Cerebellar nuclear complex (tissue), 1 donor: ENCODE measurements around the gene TRIM42.

Experiments used
- DNase-seq, 2 experiments: peaks; one replicate each; lab custom pipeline; 2025; lab: John Stamatoyannopoulos, UW

TRIM42 gene

GRCh38 chr3:140710711-140711389, 33.0 kb downstream of the TRIM42 start:
- DNase-seq: no peak

GRCh38 chr3:140711390-140712035, 33.6 kb downstream of the TRIM42 start:
- no peak for DNase-seq

- no peak for DNase-seq
These were observed 34.4 kb downstream of the TRIM42 start for GRCh38 chr3:140712301-140712700.

GRCh38 chr3:140715035-140715434, 37.2 kb downstream of the TRIM42 start:
- DNase-seq: no peak

GRCh38 chr3:140717921-140718320, 40.1 kb downstream of the TRIM42 start:
- no peak for DNase-seq

- DNase-seq: no peak
These were observed 42.2 kb downstream of the TRIM42 start for GRCh38 chr3:140719841-140720614.

- no peak for DNase-seq
These were observed 45.7 kb downstream of the TRIM42 start for GRCh38 chr3:140723576-140723975.

- DNase-seq: no peak
These were observed 47.3 kb downstream of the TRIM42 start for GRCh38 chr3:140724856-140725812.

- no peak for DNase-seq
These were observed 48.2 kb downstream of the TRIM42 start for GRCh38 chr3:140726066-140726465.

- DNase-seq: no peak
These were observed 50.0 kb downstream of the TRIM42 start for GRCh38 chr3:140727886-140728285.

- no peak for DNase-seq
These were observed 53.7 kb downstream of the TRIM42 start for GRCh38 chr3:140731440-140732119.

GRCh38 chr3:140733623-140734022, 55.8 kb downstream of the TRIM42 start:
- no peak for DNase-seq

GRCh38 chr3:140736863-140737460, 59.1 kb downstream of the TRIM42 start:
- DNase-seq: no peak

- DNase-seq: no peak
These were observed 64.3 kb downstream of the TRIM42 start for GRCh38 chr3:140742116-140742515.

GRCh38 chr3:140748171-140748570, 70.3 kb downstream of the TRIM42 start:
- DNase-seq: no peak

GRCh38 chr3:140748903-140749302, 71.0 kb downstream of the TRIM42 start:
- no peak for DNase-seq
